Measurements from ENCODE around the gene ZKSCAN3.
"Not testable (repeated sequence)": the region's sequence is repeated elsewhere in the genome, so short reads cannot be mapped to it uniquely, and the experiment has no call there.

ZKSCAN3 gene

GRCh38 chr6:28349892-28350737, at the start of gene ZKSCAN3:
Gene ZKSCAN3, plus strand, starts transcription at chr6:28349947. Its CDS starts 9,640 bp downstream, at chr6:28359587.
- peak; percentile 83 for DNase-seq

DNA sequence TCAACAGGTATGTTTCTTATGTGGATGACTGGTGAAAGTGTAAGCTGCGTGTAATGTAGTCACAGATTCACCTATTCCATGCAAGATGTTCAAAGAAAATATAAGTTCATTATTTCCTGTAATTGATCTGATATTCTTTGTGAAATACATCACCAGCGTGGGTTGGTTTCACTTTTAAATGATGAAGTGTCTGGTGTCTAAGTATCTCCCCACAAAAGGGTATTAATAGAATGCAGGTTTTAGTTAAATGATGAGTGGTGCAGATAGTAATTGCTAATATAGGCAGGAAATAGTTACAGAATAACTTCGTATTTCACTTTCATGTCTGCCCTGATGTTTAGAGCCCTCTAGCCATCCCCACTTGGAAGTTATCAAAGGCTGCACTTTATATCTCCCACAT, 46.2 kb upstream of the ZKSCAN3 start:
- DNase-seq, result peak; percentile 18

DNA sequence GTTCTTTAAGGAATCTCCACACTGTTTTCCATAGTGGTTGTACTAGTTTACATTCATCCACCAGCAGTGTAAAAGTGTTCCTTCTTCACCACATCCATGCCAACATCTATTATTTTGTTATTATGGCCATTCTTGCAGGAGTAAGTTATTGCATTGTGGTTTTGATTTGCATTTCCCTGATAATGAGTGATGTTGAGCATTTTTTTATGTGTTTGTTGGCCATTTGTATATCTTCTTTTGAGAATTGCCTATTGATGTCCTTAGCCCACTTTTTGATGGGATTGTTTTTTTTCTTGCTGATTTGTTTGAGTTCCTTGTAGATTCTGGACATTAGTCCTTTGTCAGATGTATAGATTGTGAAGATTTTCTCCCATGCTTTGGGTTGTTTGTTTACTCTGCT, 43.4 kb upstream of the ZKSCAN3 start:
- DNase-seq, result not testable (repeated sequence)

- no peak for DNase-seq
Measured at GRCh38 chr6:28311139-28311823, 38.5 kb upstream of the ZKSCAN3 start.

DNA sequence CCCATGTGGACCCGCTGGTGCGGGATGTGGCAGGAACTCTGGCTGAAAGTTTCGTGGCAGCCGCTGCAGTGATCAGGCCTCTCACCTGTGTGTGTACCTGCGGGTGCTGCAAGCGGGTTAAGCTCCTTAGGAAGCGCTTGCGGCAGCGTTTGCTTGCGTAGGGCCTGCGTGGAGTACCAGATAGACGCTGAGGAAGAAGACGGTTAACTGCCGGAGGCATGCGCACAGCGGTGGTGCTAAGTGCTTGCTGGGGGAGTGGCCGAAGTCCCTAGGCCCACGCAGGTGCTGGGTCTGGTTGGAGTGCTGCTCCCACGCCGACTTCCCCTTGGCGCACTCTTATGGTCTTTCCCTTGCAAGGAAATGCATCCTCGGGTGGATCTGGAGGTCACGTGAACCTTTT, 36.8 kb upstream of the ZKSCAN3 start:
- DNase-seq, result no peak

- no peak for DNase-seq
Measured at GRCh38 chr6:28315628-28316027, 34.1 kb upstream of the ZKSCAN3 start.

DNA sequence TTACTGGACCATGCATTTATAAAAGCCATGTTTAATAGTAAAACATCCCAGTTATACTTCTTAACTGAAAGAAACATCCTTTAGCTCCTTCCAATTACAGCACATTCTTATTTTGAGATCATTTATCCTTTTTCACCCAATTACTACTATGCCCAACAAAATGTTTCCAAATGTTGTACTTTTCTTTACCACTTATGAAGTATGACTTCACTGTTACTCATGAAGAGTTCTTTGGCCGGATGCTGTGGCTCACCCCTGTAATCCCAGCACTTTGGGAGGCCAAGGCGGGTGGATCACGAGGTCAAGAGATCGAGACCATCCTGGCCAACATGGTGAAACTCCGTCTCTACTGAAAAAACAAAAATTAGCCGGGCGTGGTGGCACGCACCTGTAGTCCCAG, 31.9 kb upstream of the ZKSCAN3 start:
- DNase-seq, result not testable (repeated sequence)

DNA sequence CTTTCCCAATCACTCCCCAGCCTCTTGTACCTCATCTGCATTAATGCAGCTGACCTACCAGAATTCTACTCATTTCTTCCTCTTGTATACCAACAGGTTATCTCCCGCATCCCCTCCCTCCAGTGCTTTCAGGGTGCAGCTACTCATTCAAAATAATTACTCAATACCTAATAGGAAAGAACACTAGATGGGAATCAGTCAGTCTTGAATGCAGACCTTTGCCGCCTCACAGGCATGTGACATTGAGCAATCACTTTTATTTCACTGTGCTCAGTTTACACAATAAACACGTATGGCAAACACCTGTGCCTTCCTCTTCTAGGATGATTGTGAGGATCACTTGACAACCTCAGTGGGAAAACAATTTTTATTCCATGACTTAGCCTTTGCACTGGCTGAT, 27.1 kb upstream of the ZKSCAN3 start:
- DNase-seq, result no peak

DNA sequence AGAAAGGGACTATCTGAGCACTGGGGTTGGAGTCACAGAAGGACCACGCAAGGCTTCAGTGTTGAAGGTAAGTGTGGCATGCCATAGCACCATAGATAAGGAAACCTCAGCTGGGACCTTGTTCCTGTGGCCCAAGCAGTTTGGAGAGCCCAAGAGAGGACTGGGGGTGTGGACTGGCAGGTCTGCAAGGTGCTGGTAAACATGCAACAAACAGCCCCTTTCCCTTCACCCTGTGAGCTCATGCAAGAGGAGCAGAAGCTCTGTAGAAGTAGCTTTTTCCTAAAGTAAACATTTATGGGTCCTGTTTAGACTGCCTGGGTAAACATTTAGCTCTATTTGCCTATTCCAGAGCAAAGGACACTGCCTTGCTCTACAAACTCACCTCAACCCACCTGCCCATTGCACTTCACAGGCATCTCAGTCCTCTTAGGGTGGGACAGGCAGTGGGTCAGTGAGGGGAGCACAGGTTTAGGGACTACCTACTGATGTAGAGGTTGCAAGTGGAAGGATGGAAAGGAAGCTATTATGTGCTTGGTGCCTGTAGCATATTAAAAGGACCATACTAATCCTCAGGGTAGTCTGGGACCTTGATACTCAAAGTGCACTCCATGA, 25.8 kb upstream of the ZKSCAN3 start:
- DNase-seq, result no peak

DNA sequence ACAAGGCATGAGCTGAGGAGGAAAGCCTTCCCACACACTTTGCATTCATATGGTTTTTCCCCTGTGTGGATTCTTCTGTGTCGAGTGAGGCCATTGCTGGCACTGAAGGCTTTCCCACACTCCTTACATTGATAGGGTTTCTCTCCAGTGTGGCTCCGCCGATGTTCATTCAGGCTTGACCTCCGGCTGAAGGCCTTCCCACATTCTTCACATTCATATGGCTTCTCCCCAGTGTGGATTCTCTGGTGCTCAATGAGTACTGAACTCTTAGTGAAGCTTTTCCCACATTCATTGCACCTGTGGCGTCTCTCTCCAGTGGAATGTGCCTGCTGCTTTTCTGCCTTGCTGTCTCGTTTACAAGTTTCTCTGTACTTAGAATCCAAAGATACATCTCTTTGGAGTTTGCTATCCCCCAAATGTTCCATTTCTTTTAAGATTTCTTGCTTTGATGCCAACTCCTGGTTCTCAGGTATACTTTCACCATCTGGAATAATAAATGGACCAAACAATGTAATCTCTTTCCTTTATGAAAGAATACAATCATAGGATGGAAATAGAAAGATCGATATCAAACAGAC, 23.3 kb upstream of the ZKSCAN3 start:
- DNase-seq, result no peak

DNA sequence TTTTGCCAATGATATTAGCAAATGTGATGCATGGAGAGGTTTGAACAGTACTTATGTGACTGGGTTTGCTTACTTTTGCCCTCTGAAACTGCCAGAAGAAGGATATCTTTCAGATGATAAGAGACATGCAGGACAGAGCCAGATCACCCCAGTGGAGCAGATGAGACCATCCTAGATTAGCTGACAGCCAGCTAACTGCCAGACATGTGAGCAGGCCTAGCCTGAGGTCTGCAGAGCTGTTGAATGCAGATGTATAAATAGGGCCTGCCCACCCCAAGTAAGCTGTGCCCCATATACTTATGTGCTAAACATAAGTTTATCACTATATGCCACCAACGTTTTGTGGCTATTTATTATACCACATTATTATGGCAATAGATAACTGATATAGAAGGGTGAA, 19.7 kb upstream of the ZKSCAN3 start:
- no peak for DNase-seq

DNA sequence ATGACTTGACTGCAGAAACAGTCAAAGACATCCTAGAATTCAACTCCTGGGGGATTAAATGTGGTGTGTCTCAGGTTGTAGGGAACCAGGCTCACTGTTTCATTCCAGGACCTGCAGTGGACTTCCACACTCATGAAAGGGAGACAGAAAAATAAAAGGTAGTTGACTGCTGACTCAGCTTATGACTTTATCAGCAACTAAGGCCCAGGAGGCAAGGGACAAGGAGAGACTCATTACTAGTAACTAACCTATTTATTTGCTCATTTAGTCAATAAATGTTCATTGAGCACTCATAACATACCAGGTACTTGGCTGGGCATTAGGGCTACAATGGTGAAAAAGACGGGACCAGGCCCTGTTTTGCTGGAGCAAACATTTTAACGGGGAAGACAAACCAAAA, 16.7 kb upstream of the ZKSCAN3 start:
- no peak for DNase-seq

DNA sequence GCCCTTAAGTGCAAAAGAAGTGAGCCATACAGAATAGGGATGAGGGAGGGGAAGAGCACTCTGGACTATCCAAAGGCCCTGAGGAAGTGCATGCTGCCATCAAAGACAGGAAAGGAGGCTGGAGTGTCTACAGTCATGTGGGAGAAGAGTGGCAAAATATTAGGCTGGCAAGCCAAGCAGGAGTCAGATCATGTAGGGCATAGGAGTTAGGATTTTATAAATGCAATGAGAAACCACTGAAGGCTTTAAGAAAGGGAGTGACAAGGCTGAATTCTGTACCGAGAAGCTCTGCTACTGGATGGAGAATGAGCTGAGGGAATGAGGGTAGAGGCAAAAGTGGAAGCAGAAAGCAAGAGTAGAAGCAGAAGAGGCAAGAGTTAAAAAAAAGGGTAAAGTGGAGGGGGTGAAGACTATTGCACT, 16.1 kb upstream of the ZKSCAN3 start:
- no peak for DNase-seq

- DNase-seq, result peak; percentile 17
Measured at GRCh38 chr6:28334286-28335039, 15.3 kb upstream of the ZKSCAN3 start.

DNA sequence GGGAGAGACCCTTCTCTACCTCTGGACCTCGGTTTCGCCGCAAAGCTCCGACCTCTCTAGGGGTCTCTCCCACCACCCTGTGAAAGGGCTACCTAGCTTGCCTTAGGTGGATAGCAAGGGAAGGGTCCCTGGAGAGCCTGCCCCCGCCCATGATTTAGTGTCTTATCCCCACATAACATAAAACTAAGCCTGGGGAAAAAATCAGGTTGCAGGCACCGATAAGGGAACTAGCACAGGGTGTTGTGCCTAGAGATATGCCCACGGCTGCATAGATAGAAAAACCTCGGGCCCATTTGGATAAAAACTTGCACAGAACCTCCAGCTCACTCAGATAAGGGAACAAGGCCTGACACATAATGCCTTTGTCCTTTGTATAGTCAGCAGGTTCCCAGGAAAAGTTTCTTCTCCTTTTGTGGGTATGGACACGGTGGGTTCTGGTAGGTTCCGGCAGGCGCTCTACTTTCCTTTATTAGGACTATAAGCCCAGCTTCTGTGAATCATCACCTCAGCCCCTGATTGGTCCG, 14.6 kb upstream of the ZKSCAN3 start:
- DNase-seq, result no peak

DNA sequence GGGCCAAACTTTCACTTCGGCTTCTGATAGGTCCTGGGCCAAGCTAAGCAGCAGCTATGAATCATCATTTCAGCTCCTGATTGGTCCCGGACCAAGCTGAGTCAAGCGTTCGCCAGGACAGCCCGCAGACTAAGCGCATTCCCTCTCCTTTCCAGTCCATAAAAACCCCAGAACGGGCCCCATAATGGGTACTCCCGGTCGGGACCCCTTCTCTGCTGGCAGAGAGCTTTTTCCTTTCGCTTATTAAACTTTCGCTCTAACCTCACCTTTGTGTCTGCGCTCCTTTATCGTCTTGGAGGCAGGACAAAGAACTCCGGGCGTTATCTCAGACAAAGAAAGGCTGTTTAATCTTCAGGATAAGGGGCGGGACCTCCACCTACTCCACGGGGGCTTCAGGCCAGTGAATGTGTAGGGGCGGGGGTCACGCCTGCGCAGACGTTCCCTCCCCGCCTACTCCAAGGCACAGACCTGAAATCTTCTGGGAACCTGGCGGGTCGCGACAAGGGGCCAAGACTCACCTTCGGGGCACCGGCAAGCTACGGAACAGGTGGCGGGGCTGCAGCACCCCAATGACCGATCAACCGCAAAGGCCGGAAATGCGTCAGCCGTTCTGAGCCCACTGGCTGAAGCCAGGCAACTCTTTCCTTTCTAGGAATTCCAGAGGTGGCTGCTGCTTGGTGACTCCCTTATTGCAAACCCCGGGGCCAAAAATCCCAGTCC, 14.0 kb upstream of the ZKSCAN3 start, which contains the start of gene ZSCAN31:
TSS of gene ZSCAN31 (minus strand) at position 585 of the 720 bp plus-strand sequence. CDS start 6,465 bp downstream, outside the sequence.
- DNase-seq, result peak; percentile 94

DNA sequence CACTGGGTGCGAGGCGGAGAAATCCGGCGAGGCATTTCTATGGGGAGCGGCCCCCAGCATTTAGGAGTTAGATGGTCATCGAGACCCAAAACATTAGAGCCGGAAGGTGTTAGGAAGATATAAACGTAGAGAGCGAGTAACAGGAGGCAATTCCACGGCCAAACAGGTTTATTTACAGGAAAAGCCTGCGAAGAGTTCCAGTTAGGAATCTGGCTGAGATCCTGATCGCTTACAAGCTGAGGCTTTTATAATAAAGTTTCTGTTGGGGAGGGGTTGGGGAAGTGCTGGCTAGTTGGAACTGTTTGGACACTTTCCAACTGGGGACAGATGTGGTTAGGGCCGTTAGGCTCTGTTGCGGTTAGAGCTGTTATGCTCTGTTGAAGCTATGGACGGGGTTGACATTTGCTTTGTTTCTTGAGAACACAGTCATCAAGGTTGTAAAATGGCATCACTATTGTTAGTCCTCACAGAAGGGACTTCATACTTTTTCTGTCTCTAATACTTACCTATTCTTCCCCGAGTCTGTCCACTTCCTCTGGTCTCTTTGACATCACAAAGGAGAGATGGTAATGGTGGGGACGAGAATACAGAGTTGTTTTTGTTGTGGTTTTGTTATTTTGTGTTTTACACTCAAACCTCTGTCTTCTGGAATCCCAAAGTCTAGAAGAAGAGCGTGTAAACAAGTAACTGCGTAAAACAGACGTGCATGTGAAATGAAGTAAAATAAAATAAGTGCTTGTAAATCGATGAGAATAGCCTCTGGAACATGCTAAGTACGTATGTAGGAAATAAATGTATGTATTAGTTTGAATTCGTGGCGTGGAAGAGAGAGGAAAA, 13.2 kb upstream of the ZKSCAN3 start:
- DNase-seq, result peak; percentile 52

- no peak for DNase-seq
Measured at GRCh38 chr6:28337121-28337520, 12.6 kb upstream of the ZKSCAN3 start.

DNA sequence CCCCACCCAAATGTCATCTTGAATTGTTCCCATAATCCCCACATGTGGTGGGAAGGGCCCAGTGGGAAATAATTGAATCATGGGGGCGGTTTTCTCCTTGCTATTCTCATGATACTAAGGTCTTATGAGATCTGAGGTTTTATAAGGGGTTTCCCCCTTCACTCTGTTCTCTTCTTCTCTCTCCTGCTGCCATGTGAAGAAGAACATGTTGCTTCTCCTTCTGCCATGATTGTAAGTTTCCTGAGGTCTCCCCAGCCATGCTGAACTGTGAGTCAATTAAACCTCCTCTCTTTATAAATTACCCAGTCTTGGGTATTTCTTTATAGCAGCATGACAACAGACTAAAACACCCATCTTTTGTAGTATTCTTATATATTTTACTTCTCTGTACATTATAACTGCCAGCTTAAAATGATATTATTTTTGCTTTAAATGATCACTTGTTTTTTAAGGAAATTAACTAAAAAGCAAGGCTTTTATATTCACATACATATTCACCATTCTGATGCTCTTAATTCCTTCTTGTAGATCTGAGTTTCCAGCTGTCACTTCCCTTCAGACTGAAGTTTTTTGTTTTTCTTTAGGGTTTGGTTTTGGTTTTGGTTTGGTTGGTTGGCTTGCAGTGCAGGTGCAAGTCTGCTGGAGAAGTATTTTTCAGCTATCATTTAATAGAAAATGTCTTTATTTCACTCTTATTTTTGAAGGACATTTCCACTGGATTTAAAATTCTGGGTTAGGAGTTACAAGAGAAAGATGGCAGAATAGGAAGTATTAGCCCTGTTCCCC, 9.2 kb upstream of the ZKSCAN3 start:
- DNase-seq, result no peak
